ENCODE data around the gene CD40LG. TPM values are rescaled to one million over a fixed set of nuclear protein-coding genes. Genes with fewer than 3 reads are reported as not detected.

Gene CD40LG
- total RNA-seq, 1 donor from 2014 or later: not detected

GRCh38 chrX:136646602-136647239, 1.2 kb upstream of the CD40LG start:
- no peak for DNase-seq (ENCODE audit: low read depth)
- H3K4me3 ChIP-seq (ENCODE audit: low read depth, low read length): no peak overlapping the region
- TF ChIP-seq CTCF (conservative IDR thresholded peaks at IDR 0.05; ENCODE audit: low read depth, low read length): no peak

GRCh38 chrX:136650811-136651210, 2.9 kb downstream of the CD40LG start:
- no peak for DNase-seq (ENCODE audit: low read depth)

GRCh38 chrX:136652822-136653723, 5.1 kb downstream of the CD40LG start:
- TF ChIP-seq CTCF (conservative IDR thresholded peaks at IDR 0.05; ENCODE audit: low read depth, low read length): no peak
- DNase-seq (ENCODE audit: low read depth): no peak
- no peak overlapping the region for H3K4me3 ChIP-seq (ENCODE audit: low read depth, low read length)

More at GRCh38 chrX:136650811-136651210, 2.9 kb downstream of the CD40LG start:
- no peak for TF ChIP-seq CTCF (conservative IDR thresholded peaks at IDR 0.05; ENCODE audit: low read depth, low read length)
- H3K4me3 ChIP-seq (ENCODE audit: low read depth, low read length): no peak overlapping the region

GRCh38 chrX:136656361-136656964, 8.5 kb downstream of the CD40LG start:
- H3K4me3 ChIP-seq (ENCODE audit: low read depth, low read length): no peak overlapping the region
- no peak for TF ChIP-seq CTCF (conservative IDR thresholded peaks at IDR 0.05; ENCODE audit: low read depth, low read length)
- DNase-seq (ENCODE audit: low read depth): no peak

- no peak for TF ChIP-seq CTCF (conservative IDR thresholded peaks at IDR 0.05; ENCODE audit: low read depth, low read length)
- no peak overlapping the region for H3K4me3 ChIP-seq (ENCODE audit: low read depth, low read length)
- DNase-seq (ENCODE audit: low read depth): no peak
These were observed 10.2 kb downstream of the CD40LG start for GRCh38 chrX:136658151-136658550.

GRCh38 chrX:136659174-136659573, 11.2 kb downstream of the CD40LG start:
- no peak overlapping the region for H3K4me3 ChIP-seq (ENCODE audit: low read depth, low read length)
- DNase-seq (ENCODE audit: low read depth): no peak
- no peak for TF ChIP-seq CTCF (conservative IDR thresholded peaks at IDR 0.05; ENCODE audit: low read depth, low read length)

Data from epithelial cell of proximal tubule (primary cell).